Thyroid gland (tissue), 4 donors: ENCODE data around the gene MMP24OS. TPM values are rescaled to one million over a fixed set of nuclear protein-coding genes. Genes with fewer than 3 reads are reported as not detected.
"Not testable (repeated sequence)": the region's sequence is repeated elsewhere in the genome, so short reads cannot be mapped to it uniquely, and the experiment has no call there.

ENCODE experiments used
- DNase-seq, 2 donors: peaks; one replicate each; pipeline ENCODE4 v3.0.0-alpha.2; 2019
- H3K27ac ChIP-seq, 3 donors: fragments of 200-600 bp; sonication (generic); 1 replicate in 2 of 3; 2 replicates in 1 of 3; pipeline ENCODE4 v1.5.1; 2016 to 2019; ENCODE audit warnings: mild to moderate bottlenecking in 1 of 3, moderate library complexity in 1 of 3
- H3K27me3 ChIP-seq: fragments of 200-600 bp; sonication (generic); one replicate; pipeline ENCODE4 v1.5.1; 2019
- H3K36me3 ChIP-seq, 2 donors: fragments of 200-600 bp; sonication (generic); one replicate each; pipeline ENCODE4 v1.5.1; 2016 to 2019
- H3K4me1 ChIP-seq, 2 donors: fragments of 200-600 bp; sonication (generic); one replicate each; pipeline ENCODE4 v1.5.1; 2017 to 2019
- H3K4me3 ChIP-seq, 3 donors: fragments of 200-600 bp; sonication (generic); replicated peaks in 1 of 3; 1 replicate in 2 of 3; 2 replicates in 1 of 3; pipeline ENCODE4 v1.5.1; 2016; ENCODE audit warnings: mild to moderate bottlenecking in 1 of 3
- H3K9me3 ChIP-seq: fragments of 200-600 bp; sonication (generic); one replicate; pipeline ENCODE4 v1.5.1; 2017
- POLR2A ChIP-seq, 2 donors: fragments of 450-650 bp; IDR thresholded peaks; one replicate each; pipeline ENCODE4 v1.6.1; 2017; ENCODE audit warnings: antibody characterized with exemption in 2 of 2, mild to moderate bottlenecking in 2 of 2, moderate library complexity in 1 of 2
- WGBS, 2 donors: methylation state at CpG; one replicate each; pipeline ENCODE4 v1.1.5; 2017; 5-methylcytosine and 5-hydroxymethylcytosine counted together
- intact Hi-C: fragments of 100-400 bp; cut with DNase I; formaldehyde crosslinking; loops from one replicate; pipeline ENCODE4 v1.15.1; 2023
- total RNA-seq, 4 donors: library from RNA; depleted of rRNA; stranded (reverse); fragments of >200 nt; gene quantifications; one replicate each; pipeline ENCODE4 v1.2.3, GENCODE V29; 2016
- TF ChIP-seq, protein P1 (sequence below), 6 experiments: fragments of 200-600 bp in 3 of 6; fragments of 450-650 bp in 3 of 6; sonication (generic) in 3 of 6; IDR thresholded peaks; one replicate each; pipeline ENCODE4 v1.5.1; 2016 to 2019; ENCODE audit warnings: antibody characterized with exemption in 6 of 6, mild to moderate bottlenecking in 2 of 6, inconsistent platforms in 1 of 6, moderate library complexity in 1 of 6

Gene MMP24OS
- total RNA-seq, 4 donors from 2014 or later, result 18.3 to 40.3 (median 28.8) TPM

DNA sequence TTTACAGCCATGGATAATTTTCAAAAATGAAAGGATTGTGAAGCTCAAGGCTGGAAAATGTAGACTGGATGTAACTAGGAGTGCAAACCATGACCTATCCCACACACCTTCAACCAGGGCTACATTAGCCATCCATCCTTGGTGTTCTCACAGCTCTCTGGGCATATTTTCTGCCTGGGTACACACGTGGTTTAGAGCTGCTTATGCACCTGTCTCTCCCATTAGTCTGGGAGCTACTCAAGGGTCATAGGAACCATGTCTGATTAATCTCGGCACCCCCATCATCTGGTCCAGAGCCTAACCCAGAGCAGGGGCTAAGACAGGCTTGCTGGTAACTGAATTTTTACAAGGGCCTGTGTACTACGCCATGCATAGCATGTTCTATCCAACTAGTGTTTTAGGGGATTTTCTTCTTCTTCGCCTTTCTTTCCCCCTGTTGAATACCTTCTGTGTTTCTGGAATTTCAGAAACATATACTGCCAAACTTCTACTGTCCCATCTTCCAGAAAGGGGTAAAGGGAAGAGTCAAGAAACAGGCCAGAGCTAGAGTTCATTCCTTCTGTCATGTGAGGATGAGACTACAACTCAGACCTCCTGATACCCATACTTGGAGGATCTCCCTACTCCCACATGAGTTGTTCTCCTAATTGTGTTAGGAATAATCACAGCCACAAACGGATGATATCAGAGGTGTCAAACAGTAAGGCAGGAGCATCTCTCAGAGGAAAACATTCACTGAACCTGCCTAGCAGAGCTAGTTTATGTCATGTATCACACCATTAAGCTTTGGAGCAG, 39.7 kb upstream of the MMP24OS start:
- intact Hi-C loops, result no loop called here
- no peak for DNase-seq
- no peaks in the 10 kb centered on the region for H3K27me3 ChIP-seq
- WGBS, 2 donors, result 80 to 82% methylated on average over 5 of the region's 5 CpGs
- no peaks in the 10 kb centered on the region for H3K9me3 ChIP-seq
- no peak overlapping the region for H3K4me3 ChIP-seq
- peaks cover 42 to 51% of the 10 kb centered on the region in 2 donors for H3K4me1 ChIP-seq
- TF ChIP-seq POLR2A (IDR thresholded peaks at IDR 0.05), result no peak
- TF ChIP-seq, protein P1, sequence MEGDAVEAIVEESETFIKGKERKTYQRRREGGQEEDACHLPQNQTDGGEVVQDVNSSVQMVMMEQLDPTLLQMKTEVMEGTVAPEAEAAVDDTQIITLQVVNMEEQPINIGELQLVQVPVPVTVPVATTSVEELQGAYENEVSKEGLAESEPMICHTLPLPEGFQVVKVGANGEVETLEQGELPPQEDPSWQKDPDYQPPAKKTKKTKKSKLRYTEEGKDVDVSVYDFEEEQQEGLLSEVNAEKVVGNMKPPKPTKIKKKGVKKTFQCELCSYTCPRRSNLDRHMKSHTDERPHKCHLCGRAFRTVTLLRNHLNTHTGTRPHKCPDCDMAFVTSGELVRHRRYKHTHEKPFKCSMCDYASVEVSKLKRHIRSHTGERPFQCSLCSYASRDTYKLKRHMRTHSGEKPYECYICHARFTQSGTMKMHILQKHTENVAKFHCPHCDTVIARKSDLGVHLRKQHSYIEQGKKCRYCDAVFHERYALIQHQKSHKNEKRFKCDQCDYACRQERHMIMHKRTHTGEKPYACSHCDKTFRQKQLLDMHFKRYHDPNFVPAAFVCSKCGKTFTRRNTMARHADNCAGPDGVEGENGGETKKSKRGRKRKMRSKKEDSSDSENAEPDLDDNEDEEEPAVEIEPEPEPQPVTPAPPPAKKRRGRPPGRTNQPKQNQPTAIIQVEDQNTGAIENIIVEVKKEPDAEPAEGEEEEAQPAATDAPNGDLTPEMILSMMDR (IDR thresholded peaks at IDR 0.05), result no peak
- no peaks in the 10 kb centered on the region for H3K36me3 ChIP-seq
- H3K27ac ChIP-seq, result peak overlapping the region; percentile 44 to 95 (median 47)

DNA sequence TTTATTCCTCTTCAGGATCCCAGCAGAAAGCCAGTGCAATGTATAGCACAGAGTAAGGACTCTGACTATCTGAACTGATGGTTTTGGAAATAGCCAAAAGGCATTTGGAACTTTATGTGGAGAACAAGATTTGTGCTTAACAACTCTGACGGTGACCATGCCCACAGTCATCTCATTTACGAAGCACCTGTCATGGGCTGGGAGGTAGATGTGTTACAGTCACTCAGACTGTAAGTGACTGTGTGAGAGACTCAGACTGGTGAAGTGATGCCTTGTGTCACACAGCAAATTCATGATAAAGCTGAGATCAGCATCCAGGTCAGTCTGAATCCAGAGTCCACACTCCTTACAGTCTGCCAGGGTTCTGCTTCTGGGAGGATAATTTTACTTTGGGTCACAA, 38.2 kb upstream of the MMP24OS start:
- no peak for DNase-seq
- Histone ChIP-seq H3K9me3 (no peaks in the 10 kb centered on the region), H3K36me3 (no peaks in the 10 kb centered on the region), H3K27me3 (no peaks in the 10 kb centered on the region), H3K27ac (peak overlapping the region; percentile 71 to 95 (median 81)), H3K4me1 (peaks cover 42 to 51% of the 10 kb centered on the region in 2 donors), H3K4me3 (no peak overlapping the region)
- 75 to 94% methylated on average over 2 of the region's 2 CpGs for WGBS, 2 donors
- intact Hi-C loops, result no loop called here
- TF ChIP-seq, protein P1 (IDR thresholded peaks at IDR 0.05), result no peak
- TF ChIP-seq POLR2A (IDR thresholded peaks at IDR 0.05), result no peak

DNA sequence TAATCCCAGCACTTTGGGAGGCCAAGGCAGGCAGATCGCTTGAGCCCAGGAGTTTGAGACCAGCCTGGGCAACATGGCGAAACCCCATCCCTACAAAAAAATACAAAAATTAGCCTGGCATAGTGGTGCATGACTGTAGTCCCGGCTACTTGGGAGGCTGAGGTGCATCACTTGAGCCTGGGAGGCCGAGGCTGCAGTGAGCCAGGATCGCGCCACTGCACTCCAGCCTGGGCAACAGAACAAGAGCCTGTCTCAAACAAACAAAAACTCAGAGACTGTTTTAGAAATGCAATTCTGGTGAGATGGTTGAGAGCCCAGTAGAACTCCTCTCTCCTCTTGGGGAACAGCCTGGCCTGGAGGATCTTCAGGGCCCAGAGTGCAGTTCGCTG, 37.7 kb upstream of the MMP24OS start:
- H3K27me3 ChIP-seq, H3K4me3 ChIP-seq, intact Hi-C loops, H3K36me3 ChIP-seq, H3K9me3 ChIP-seq: not testable (repeated sequence)
- Histone ChIP-seq H3K4me1 (peaks cover 42 to 51% of the 10 kb centered on the region in 2 donors), H3K27ac (peak overlapping the region; percentile 71 to 95 (median 81))
- peak; percentile 73 to 75 for DNase-seq
- 51% methylated on average over 7 of the region's 7 CpGs for WGBS, 2 donors

DNA sequence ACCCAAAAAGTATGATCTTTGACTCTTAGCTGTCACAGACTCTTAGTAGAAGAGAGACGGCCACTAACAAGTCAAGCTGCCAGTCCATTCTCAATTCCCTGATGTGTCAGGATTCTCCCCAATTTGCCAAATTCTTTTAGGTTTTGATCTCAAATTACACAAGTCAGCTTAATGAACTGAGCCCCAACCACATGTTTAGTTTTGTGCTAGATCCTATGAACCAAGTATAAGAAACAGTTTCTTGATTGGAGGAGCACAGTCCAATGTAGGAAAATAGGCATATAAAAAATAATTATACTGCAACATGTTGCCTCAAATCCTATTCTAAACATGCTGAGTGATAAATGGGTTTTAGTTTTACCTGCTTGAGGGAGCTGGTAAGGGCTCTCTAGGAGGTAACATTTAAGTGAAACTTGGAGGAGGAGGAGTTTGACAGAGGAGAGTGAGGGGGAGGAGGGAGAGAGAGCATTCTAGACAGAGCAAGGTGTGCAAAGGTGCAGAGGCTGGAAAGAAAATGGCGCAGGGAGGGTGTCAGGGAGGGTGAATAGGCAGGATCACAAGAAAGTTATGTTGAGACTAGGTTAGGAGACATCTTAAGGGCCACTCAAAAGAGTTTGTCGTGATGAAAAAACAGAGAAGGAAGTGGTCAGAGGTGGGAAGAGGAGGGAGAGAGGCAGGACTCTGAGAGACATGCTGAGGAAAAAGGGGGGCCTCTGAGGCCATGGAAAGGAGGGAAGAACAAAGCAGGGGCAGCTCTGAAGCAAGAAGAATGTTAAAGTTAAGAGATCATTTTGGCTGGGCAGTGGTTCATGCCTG, 37.1 kb upstream of the MMP24OS start:
- no peak overlapping the region for H3K4me3 ChIP-seq
- H3K27ac ChIP-seq, result peak overlapping the region; percentile 71 to 95 (median 81)
- H3K9me3 ChIP-seq, result no peaks in the 10 kb centered on the region
- no peaks in the 10 kb centered on the region for H3K27me3 ChIP-seq
- WGBS, 2 donors, result 28 to 30% methylated on average over 3 of the region's 3 CpGs
- H3K36me3 ChIP-seq, result no peaks in the 10 kb centered on the region
- intact Hi-C loops, result no loop called here
- peaks cover 42 to 51% of the 10 kb centered on the region in 2 donors for H3K4me1 ChIP-seq
- TF ChIP-seq, protein P1 (IDR thresholded peaks at IDR 0.05), result no peak
- peak in 1 of 2 donors; percentile 11 for TF ChIP-seq POLR2A (IDR thresholded peaks at IDR 0.05)
- DNase-seq, result peak; percentile 58 to 74

DNA sequence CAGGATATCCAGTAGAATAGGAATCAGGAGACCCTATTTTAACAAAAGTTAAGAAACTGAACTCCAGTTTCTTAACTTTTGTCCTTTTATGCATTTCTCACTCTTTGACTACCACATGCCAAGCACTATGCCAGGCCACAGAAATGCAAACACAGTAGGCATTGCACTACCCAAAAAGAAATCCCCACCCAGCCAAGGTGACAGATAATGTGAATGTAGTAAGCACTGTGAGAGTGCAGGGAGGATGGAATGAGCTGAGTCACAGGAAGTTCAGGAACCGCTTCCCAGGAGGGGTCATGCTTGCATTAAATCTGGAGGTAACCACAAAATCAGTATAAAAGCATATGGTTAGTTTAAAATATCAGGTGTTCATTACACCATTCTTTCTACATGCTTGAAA, 34.4 kb upstream of the MMP24OS start:
- no peak overlapping the region for H3K27ac ChIP-seq
- no peak overlapping the region for H3K4me3 ChIP-seq
- WGBS, 2 donors, result 94 to 96% methylated on average over 1 of the region's 1 CpG
- H3K27me3 ChIP-seq, result no peaks in the 10 kb centered on the region
- DNase-seq, result no peak
- TF ChIP-seq, protein P1 (IDR thresholded peaks at IDR 0.05), result no peak
- intact Hi-C loops, result no loop called here
- no peaks in the 10 kb centered on the region for H3K9me3 ChIP-seq
- H3K4me1 ChIP-seq, result peaks cover 38 to 53% of the 10 kb centered on the region in 2 donors
- H3K36me3 ChIP-seq, result no peaks in the 10 kb centered on the region
